NCI-H510A (cell line): ENCODE results near the gene HMGN5.
A peak's percentile ranks its signal among the peaks of the same experiment; 100 is the strongest.

ENCODE experiments used
- DNase-seq: peaks from one replicate; lab custom pipeline; 2025; lab: John Stamatoyannopoulos, UW

Gene HMGN5, protein sequence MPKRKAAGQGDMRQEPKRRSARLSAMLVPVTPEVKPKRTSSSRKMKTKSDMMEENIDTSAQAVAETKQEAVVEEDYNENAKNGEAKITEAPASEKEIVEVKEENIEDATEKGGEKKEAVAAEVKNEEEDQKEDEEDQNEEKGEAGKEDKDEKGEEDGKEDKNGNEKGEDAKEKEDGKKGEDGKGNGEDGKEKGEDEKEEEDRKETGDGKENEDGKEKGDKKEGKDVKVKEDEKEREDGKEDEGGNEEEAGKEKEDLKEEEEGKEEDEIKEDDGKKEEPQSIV

DNA sequence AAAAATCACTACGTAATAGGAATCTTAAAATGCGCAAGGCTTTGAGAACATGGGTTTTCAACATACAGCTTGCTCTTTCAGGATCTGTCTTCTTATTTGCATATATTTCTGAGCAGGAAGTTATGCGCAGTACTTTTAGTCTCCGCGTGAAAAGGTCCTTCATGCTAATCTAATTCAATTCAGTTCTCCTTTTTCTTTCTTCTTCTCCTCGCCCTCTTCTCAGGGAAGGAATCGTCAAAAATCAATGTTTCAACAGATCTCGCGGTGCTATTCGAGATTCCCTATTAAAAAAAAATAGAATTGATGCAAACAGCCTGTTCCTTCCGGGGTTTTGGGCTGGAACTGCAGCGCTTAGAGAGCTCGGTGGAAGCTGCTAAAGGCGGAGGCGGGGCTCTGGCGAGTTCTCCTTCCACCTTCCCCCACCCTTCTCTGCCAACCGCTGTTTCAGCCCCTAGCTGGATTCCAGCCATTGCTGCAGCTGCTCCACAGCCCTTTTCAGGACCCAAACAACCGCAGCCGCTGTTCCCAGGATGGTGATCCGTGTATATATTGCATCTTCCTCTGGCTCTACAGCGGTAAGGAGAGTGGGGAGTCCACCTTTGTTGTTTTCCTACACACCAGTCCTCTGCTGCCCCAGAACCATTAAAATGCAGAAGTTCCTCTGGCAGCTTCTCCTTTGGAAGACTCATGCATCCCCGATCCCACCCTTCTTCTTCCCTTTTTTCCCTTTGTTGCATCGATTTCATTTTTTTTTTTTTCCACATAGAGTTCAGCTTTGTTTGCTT, at the start of gene HMGN5, which contains the start of gene SH3BGRL:
TSS of gene HMGN5 (minus strand) at position 243 of the 785 bp plus-strand sequence. CDS start 80,364 bp downstream, outside the sequence.
TSS of gene SH3BGRL (plus strand) at position 432 of the 785 bp plus-strand sequence. CDS start at position 531, 99 bp downstream.
- peak; percentile 29 for DNase-seq

DNA sequence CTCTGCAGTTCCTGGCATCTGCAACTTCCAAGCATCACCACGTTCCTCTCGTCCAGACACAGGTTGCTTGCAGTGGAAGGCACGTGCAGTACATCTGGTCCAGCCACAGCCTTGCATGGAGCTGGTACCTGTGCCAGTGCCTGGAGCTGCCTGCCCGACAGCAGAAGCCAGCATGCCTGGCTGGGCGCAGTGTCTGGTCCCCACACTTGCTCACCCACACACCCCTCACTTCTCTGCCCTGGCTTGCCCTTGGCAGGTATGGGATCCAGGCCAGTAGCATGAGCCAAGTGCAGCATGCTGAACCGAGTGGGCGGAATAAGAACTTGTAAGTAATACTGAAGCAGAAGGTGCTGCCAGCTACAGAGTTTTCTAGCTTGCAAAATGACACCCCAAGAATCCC, 40.0 kb upstream of the HMGN5 start:
- no peak for DNase-seq

DNA sequence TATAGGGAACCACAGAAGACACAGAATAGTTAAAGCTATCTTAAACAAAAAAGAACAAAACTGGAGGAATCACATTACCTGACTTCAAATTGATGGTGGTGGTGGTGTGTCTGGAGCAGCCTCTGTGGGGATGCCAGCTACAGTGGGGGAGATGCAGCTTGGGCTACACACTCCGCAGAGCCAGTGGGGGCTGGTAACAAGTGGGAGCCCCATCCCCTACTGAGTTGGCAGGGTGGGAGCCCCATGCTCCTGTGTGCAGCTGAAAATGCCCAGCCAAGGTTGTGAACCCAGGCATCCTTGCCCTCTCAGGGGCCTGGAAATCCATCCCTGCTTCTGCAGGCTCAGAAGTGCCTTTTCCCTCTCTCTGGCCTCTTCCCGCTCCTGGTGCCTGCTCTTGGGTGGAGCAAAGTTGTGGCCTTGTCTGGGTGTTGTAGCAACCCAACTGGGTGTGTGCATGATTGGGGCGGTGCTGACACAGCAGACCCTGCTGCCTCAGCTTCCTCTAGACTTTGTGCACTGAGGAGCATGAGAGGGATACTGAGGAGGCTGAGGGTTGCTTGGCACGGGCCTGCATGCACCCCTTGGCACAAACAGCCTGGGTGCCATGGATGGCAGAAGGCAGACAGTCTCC, 39.1 kb upstream of the HMGN5 start:
- DNase-seq = no peak

DNA sequence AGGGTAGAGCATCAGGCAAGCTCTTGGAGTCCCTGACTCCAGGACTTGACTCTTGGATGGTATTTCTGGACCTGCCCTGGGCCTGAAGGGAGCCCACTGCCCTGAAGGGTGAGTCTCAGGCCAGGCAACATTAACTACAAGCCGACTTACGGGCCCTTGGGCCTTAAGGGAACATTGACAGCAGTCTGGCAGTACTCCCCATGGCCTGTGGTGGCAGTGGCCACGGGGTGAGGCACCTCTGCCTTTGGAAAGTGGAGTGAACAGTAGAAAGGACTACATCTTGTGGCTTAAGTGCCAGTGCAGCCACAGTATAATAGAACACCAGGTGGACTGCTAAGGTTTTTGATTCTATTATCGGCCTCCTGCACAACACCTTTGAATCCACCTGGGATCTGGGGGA, 36.5 kb upstream of the HMGN5 start:
- no peak for DNase-seq

DNA sequence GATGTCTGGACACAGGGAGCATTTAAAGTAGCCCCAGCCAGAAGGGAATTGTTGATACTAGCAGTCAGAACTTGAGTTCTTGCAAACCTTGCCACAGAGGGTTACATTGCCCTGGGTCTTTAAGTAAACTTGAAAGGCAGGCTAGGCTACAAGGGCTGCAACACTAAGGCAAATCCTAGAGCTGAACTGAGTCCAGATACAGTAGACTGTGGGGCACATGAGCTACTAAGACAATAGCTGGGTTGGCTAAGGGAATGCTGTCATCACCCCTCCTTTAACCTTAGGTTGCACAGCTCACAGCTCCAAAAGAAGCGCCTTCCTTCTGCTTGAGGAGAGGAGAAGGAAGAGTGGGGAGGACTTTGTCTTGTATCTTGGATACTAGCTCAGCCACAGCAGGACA, 35.8 kb upstream of the HMGN5 start:
- no peak for DNase-seq

DNA sequence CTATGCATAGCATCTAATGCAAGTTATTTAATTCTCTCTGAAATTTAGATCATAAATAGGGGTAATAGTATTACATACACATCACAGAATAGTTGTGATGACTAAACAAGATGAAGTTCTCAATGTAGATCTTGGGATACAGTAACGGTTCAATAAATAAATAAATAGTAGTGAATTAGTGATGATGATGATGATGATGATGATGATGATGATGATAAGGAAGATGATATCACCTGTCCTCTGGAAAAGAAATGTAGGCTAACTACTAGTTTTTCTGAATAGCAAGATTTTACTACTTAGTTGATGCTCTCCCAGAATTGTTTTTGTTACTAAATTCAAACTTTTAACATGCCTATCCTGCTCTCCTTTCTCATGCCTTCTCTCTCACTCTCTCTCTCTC, 30.5 kb upstream of the HMGN5 start:
- DNase-seq = no peak

DNA sequence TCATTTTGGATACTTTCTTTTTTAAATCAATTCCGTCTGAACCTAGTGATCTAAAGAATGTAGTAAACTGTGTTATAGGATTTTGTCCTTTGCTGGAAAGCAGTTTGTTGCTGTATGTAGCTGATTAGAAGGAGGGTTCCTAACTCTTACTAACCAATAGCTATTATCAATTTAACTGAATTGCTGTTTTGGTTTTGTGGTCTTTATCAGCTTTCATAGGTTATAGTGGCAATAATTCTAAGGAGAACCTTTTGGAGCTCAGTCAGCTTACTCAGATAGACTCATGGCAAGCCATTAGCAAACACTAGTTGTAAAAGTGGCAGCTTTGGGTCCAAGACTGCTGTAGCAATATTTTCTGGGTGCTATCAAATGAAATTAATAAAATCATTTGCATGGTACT, 29.8 kb upstream of the HMGN5 start:
- no peak for DNase-seq

DNA sequence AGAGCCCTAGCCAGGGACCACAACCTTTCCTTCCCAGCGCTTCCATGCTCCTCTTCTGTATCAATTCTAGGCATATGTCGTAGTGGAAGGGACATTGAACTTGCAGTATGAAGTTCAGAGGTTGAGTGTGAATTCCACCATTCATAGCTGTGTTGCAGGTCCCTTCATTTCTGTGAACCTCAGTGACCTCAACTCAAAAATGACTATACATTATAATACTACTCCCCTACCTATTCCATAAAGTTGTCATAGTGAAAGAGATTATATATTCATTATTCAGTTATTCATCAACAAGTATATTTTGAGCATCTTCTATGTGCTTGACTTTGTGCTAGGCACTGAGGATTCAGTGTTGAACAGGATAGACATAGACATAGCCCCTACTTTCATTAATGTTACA, 28.2 kb upstream of the HMGN5 start:
- DNase-seq = no peak

DNA sequence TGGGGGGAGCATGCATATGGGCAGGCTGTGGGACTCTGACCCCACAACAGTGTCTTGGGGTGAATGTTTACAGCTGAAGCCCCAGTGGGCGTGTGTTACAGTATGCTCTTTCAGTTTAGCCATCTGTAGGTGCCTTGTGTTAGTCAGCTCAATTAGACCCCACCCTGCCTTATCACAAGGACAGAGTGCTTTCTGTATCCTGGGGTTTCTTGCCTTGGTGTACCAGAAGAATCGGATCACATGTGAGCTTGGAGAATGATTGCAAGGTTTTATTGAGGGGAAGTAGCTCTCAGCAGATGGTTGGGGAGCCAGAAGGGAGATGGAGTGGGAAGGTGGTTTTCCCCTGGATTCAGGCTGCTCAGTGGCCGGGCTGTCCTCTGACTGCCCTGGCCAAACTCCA, 27.5 kb upstream of the HMGN5 start:
- DNase-seq = no peak

DNA sequence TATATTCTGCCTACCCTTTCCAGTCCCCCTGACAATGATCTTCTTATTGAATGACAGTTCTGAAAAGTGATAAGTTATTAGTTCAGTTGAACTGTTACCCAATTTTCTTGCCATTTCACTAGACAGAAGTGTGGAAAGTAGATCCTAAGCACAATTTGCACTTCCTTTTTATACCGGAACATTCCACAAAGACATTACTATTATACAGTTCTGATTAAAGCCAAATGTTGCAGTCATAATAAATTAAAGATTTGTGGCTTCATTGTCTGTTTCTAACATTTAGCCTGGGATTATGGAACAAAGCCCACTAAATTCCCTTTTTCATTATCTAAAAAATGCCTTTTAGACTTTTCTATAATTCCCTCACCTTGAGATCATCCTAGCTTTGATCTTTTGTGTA, 14.0 kb upstream of the HMGN5 start:
- no peak for DNase-seq

DNA sequence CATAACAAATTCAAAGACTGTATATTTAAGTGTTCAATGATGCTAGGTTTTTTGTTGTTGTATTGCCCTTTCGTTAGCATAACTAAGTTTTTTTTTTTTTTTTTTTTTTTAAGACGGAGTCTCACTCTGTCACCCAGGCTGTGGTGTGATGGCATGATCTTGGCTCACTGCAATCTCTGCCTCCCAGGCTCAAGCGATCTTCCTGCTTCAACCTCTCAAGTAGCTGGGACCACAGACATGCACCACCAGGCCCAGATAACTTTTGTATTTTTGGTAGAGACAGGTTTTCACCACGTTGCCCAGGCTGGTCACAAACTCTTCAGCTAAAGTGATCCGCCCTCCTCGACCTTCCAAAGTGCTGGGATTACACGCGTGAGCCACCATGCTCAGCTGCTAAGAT, 7.2 kb upstream of the HMGN5 start:
- no peak for DNase-seq

DNA sequence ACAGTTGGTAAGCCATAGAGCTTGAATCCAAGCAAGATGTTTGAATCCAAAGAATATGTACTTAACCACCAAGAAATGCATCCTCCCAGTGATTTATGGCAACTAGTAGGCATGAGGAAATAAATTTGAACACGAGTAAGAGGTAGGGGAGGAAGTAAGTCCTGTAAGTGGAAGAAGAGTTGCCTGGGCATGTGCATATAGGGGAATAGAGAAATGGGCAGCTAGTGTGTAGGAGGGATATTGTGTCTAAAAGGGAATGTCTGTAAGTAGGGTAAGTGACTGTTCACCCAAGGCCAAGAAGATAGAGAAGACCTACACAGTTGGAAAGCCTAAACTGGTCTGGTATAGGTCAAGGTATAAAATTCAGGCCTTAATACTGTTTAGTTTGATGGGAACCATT, 4.8 kb upstream of the HMGN5 start:
- no peak for DNase-seq

DNA sequence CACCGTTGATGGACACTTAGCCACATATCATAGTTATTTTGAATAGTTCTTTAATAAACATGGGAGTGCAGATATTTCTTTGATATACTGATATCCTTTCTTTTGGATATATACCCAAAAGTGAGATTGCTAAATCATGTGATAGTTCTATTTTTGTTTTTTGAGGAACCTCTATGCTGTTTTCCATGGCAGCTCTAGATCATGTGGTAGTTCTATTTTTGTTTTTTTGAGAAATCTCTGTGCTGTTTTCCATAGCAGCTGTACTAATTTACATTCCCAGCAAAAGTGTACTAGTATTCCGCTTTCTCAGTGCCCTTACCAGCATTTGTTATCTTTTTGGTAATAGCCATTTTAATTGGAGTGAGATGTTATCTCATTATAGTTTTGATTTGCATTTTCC, 3.8 kb upstream of the HMGN5 start:
- DNase-seq = no peak

DNA sequence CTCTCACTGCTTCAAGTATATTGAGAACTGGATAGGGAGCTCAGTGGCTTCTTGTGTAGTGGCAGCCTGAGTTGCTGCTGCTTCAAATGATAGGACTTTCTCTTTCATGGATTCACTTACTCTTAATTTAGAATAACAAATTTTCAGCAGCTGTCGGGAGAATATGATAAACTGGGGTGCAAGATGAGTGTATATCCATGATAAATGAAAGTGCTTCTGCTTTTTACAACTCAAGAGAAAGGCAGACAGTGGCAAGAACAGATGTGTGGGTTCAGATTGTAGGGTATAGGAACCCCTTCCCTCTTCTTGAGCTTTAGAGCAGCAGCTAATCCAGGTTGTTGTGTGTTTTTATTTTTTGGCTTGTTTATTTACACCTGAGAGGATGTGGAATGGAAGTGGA, 1.2 kb upstream of the HMGN5 start:
- no peak for DNase-seq

DNA sequence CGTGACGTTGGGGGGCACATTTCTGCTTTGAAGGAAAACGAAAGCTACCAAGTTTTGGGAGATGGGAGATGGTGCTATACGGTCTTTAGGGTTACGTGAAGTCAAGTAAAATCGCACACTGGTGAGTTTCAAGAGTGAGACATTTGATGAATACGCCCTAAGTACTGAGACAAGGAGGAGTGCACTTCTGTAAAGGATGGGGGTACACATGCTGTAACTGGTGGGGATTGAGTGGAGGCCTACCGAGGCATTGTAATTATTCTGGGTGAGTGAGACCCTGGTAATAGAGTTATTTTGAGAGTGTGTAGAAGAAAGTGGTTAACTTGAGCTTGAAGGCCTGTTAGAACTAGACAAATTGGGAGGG, 725 bp upstream of the HMGN5 start:
- DNase-seq = no peak

DNA sequence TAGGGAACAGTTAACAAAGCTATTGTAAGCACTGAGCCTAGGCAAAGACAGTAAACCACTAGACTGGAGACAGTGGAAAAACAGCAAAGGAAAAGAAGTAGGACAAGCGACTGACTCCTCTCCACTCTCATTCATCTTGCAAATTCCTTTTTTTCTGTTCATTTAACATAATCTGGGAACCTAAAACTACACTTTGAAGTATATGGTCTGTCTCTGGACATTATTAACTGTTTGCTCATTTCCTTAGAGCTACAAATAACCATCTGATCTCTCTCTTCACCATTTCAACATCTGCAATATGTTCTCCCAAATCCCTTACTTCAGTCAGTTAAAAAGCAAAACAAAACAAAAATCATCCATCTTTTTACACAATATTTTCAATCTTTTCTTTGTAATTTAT, 642 bp downstream of the HMGN5 start:
- no peak for DNase-seq

DNA sequence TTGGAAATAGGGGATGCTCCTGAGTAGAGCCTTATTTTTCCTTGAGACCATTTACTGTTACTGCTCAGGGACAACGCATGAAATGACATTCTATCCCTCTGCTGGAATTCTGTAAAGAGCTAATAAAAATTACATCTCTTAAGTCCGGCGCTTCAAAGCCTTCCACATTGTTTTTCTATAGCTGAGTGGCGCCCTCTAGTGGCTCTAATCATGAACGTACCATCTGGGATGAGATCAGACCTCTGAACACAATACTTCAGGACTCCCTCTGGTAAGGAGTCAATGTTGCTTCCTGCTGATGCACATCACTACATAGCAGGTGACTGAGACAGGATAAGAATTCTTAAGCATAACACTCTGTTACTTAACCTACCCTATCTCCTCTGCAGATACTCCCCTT, 6.0 kb downstream of the HMGN5 start:
- no peak for DNase-seq

DNA sequence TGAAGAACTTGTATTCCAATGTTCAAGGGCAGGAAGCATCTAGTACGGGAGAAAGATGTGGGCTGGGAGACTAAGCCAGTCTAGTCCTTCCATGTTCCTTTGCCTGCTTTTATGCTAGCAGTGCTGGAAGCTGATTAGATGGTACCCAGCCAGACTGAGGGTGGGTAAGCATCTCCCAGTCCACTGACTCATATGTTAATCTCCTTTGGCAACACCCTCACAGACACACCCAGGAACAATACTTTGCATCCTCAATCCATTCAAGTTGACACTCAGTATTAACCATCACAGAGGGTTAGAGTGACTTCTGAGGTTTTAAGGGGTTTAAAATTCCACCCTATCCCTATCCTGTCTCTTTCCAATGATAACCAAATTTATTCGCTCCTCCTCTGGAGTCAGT, 6.5 kb downstream of the HMGN5 start:
- no peak for DNase-seq

DNA sequence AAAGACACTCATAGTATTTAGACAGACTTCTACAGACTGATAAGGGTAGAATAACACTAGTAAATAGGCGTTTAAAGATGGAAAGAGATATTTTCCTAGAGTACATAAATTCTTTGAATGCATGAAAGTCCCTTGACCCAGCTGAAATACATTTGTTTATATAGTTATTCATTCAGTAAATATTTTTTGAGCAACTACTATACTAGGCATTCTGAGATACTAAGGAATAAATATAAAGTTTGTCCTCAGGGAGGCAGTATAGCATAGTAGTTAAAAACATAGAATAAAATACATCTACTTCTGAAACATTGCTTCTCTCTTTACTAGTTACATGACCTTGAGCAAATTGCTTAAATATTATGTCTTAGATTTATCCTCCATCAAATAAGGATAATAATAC, 27.4 kb downstream of the HMGN5 start:
- no peak for DNase-seq

DNA sequence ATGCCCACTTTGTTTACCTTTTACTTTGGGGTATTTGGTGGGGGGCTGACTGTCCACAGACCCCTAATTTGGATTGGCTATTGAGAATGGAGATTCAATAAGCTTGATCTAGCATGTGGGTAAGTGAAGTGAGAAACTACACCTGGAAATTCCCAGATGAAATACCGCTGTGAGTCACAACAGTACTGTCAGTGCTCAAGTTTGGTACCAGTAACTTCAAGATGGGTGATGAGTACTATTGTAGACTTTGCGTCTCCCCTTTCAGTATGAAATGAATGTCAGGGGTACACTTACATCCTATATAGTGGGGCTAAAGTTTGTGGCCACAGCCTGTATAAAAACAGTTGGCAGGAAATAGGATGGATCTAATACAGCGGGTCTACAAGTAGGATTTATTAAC, 33.3 kb downstream of the HMGN5 start:
- DNase-seq = no peak

DNA sequence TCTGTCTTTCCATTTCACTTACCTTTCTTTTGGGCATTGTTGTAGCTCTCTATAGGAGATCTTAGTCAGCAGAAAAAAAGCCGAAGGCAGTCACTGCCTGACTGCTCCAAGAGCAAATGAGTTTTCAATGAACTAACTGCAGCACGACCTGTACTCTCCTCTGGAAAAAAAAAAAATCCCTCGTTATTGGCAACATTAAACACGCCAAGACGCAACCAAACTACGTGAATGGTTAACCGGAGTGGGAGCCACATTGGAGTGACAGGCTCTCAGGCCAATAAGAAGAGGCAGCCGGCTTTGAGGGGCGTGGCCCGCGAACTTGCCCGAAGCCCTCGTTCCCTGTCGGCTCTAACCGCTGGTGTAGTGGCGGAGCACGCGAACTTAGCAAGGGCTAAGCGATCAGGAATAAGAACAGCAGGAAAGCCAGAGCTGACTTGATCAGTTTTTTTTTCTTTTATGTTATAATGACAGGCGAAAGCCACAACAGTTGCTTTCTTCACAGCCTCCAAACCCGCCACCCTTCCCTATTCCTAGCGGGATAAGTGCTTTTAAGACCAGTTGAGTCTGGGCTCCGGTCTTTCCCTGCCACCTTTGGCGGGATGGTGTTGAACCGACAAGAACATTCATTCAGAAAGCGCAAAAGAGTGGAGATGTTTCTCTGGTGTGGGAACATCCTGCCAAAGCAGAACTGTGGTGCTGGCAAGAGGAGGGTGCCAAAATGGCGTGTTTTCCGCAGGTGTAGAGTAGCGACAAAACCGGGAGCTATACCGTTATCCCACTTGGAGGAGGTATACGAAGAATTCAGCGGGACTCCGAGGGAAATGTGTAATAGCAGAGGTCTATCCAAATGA, 80.0 kb downstream of the HMGN5 start:
- peak; percentile 53 for DNase-seq

DNA sequence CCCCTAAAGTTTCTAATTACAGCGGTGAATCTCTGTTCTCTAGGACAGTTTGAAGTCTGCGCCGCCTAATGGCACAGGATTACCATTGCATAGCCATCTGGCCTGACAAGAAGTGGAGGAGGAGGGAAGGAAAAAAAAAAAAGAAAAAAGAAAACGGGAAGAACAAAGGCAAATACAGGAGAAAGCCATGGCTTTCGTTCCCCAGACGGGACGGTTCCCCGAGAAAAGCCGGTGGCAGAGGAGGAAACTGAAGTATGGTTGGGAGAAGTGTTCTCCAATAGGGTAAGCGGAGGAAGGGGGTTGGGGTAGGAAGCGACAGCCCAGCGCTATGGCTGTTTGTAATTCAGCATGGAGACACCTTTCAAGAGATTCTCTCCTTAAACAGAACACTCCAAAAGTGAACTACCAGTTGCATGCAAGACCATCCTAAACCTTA, 80.8 kb downstream of the HMGN5 start:
- no peak for DNase-seq
